ENCODE results near the gene ALDH1A3.

Gene ALDH1A3

DNA sequence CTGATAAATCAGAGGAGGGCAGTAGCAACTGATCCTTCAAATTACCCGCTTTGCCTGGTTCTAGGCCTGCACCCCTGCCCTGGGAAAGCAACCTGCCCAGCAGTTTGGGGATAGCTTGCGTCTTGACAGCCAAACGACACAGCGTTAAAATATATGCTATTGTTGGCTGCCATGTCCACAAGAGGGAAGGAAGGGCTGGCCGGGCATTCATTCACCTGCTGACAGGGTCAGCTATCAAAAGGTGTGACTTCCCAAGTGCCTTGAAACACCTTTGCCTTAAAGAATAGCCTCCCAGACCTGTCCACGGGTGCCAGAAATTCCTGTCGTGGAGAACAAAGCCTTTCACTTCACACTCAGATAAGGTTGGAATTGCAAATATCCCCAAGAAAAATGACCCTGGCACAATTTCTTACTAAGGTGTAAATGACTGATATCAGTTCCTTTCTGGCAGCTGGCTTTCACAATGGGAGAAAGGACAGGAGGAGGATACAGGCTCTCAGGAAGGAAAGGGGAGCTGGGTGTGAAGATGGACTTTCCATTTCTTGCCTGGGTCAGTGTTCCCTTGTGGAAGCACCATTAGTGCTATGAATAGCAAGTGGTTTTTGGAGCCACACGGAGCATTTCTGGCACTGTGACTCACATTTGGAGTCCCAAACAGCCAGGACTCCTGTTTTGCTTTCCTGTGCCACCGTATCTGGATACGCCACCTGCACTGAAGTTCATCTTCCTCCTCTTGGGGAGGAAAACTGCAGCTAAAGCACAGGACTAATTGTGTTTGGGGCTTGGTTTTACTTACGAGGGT, 19.2 kb downstream of the ALDH1A3 start:
- Histone ChIP-seq H3K4me1 (ENCODE audit: control insufficient read depth in 1 of 2, insufficient read depth in 1 of 2, low read depth in 1 of 2, low read length in 1 of 2) (peaks cover 14 to 19% of the 10 kb centered on the region in 2 experiments), H3K27ac (no peak overlapping the region), H3K9me3 (no peaks in the 10 kb centered on the region), H3K4me3 (ENCODE audit: low read depth in 1 of 2, low read length in 1 of 2) (no peak overlapping the region), H3K27me3 (peaks cover 5% of the 10 kb centered on the region), H3K36me3 (no peaks in the 10 kb centered on the region)
- TF ChIP-seq, protein P1, sequence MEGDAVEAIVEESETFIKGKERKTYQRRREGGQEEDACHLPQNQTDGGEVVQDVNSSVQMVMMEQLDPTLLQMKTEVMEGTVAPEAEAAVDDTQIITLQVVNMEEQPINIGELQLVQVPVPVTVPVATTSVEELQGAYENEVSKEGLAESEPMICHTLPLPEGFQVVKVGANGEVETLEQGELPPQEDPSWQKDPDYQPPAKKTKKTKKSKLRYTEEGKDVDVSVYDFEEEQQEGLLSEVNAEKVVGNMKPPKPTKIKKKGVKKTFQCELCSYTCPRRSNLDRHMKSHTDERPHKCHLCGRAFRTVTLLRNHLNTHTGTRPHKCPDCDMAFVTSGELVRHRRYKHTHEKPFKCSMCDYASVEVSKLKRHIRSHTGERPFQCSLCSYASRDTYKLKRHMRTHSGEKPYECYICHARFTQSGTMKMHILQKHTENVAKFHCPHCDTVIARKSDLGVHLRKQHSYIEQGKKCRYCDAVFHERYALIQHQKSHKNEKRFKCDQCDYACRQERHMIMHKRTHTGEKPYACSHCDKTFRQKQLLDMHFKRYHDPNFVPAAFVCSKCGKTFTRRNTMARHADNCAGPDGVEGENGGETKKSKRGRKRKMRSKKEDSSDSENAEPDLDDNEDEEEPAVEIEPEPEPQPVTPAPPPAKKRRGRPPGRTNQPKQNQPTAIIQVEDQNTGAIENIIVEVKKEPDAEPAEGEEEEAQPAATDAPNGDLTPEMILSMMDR (IDR thresholded peaks at IDR 0.05), result no peak

DNA sequence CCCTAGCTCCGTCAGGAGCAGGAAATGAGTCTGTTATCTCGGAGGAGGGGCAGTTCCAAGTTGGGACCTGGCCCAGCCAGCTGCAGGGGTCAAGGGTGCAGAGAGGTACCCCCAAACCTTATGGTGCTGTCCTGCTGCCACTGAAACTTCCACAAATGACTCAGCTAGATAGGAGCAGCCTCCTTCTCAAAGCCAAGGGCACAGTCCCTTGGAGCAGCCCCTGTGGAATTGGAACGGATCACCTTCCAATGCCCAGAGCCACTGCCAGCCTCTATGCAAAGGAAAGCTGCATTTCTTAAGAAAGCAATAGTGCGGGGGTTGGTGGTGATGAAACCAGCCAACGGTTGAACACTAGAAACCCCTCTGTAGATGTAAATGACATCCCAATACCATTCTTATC, 20.0 kb downstream of the ALDH1A3 start:
- Histone ChIP-seq H3K27me3 (no peaks in the 10 kb centered on the region), H3K9me3 (no peaks in the 10 kb centered on the region), H3K4me3 (ENCODE audit: low read depth in 1 of 2, low read length in 1 of 2) (no peak overlapping the region), H3K27ac (no peak overlapping the region), H3K4me1 (ENCODE audit: control insufficient read depth in 1 of 2, insufficient read depth in 1 of 2, low read depth in 1 of 2, low read length in 1 of 2) (peaks cover 14 to 19% of the 10 kb centered on the region in 2 experiments), H3K36me3 (no peaks in the 10 kb centered on the region)
- TF ChIP-seq, protein P1 (IDR thresholded peaks at IDR 0.05), result no peak

DNA sequence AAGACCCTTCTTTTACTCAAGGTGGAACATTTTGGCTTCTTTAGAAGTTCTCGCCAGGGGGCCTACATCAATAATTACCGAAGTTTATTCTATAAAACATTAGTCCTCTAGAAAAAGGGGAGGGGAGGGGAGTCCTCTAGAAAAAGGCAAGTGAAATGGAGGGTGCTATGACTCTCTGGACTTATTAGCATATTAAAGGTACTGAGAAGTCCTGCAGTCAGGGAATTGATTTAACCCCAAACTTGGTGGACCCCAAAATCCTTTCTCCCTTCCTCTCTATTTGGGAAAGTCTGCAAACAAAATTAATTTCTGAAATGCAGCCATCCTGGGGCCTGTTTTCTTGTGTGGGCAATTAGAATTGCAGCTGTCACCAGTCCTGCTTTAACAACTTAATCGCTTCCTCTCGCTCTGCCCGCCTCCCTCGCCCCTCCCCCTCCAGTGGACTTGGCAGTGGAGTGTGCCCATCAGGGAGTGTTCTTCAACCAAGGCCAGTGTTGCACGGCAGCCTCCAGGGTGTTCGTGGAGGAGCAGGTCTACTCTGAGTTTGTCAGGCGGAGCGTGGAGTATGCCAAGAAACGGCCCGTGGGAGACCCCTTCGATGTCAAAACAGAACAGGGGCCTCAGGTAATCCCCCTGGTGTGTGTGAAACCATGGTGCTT, 20.6 kb downstream of the ALDH1A3 start:
- Histone ChIP-seq H3K4me3 (ENCODE audit: low read depth in 1 of 2, low read length in 1 of 2) (no peak overlapping the region), H3K27me3 (no peaks in the 10 kb centered on the region), H3K27ac (no peak overlapping the region), H3K9me3 (no peaks in the 10 kb centered on the region), H3K4me1 (ENCODE audit: control insufficient read depth in 1 of 2, insufficient read depth in 1 of 2, low read depth in 1 of 2, low read length in 1 of 2) (peaks cover 14 to 19% of the 10 kb centered on the region in 2 experiments), H3K36me3 (no peaks in the 10 kb centered on the region)
- TF ChIP-seq, protein P1 (IDR thresholded peaks at IDR 0.05), result no peak

GRCh38 chr15:100900795-100901169, 21.2 kb downstream of the ALDH1A3 start:
- Histone ChIP-seq H3K27ac (no peak overlapping the region), H3K4me1 (ENCODE audit: control insufficient read depth in 1 of 2, insufficient read depth in 1 of 2, low read depth in 1 of 2, low read length in 1 of 2) (peaks cover 15 to 24% of the 10 kb centered on the region in 2 experiments), H3K4me3 (ENCODE audit: low read depth in 1 of 2, low read length in 1 of 2) (no peak overlapping the region), H3K27me3 (no peaks in the 10 kb centered on the region), H3K9me3 (no peaks in the 10 kb centered on the region), H3K36me3 (no peaks in the 10 kb centered on the region)
- TF ChIP-seq, protein P1 (IDR thresholded peaks at IDR 0.05), result no peak

DNA sequence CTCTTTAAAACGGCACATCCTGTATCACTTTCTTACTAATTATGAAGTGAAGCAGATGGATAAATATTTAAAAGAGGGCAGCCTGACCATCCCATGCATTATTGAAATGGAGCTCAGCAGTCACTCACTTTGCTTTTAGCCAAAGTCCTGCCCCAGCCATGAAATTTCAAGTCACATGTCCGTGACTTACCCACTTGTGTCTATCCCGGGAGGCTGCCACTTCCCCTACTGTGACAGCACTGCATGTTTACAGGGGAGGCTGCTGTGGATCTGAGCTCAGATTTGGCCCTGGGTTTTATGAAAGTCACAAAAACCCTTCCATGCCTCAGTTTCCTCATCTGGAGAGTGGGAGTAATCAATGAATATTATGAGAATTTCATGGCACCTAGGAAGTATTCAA, 21.7 kb downstream of the ALDH1A3 start:
- H3K4me3 ChIP-seq (ENCODE audit: low read depth in 1 of 2, low read length in 1 of 2), result no peak overlapping the region
- H3K36me3 ChIP-seq, result no peaks in the 10 kb centered on the region
- peak overlapping the region; percentile 50 for H3K27ac ChIP-seq
- H3K27me3 ChIP-seq, result no peaks in the 10 kb centered on the region
- peaks cover 20 to 29% of the 10 kb centered on the region in 2 experiments for H3K4me1 ChIP-seq (ENCODE audit: control insufficient read depth in 1 of 2, insufficient read depth in 1 of 2, low read depth in 1 of 2, low read length in 1 of 2)
- TF ChIP-seq, protein P1 (IDR thresholded peaks at IDR 0.05), result no peak
- H3K9me3 ChIP-seq, result no peaks in the 10 kb centered on the region
